GM12878 (cell line): ENCODE measurements around the gene LTBP2. TPM values are rescaled to one million over a fixed set of nuclear protein-coding genes. Genes with fewer than 3 reads are reported as not detected.

Source experiments
- ATAC-seq: fragments of 200-7000 bp; cut with Tn5 transposase; 3 replicates; pipeline ENCODE4 v1.9.1; 2020; ENCODE audit warnings: mild to moderate bottlenecking, moderate library complexity
- BruUV-seq: library from RNA; stranded (reverse); fragments of 400-500 nt; replicated peaks from 2 replicates; lab custom pipeline; 2021; lab: Mats Ljungman, UMichigan
- CTCF ChIA-PET: fragments of 300-600 bp; sonication (Branson Sonifier 250); formaldehyde crosslinking; extraction: SDS; loops from one replicate; lab custom pipeline; 2021; ENCODE audit warnings: inconsistent platforms; lab: Yijun Ruan, JAX
- POLR2A ChIA-PET: fragments of 350-600 bp; formaldehyde crosslinking; extraction: SDS; loops from one replicate; lab custom pipeline; 2021; ENCODE audit warnings: inconsistent platforms; lab: Charles Lee
- RAD21 ChIA-PET: fragments of 300-600 bp; sonication (Branson Sonifier 250); formaldehyde crosslinking; loops from one replicate; lab custom pipeline; 2023; ENCODE audit warnings: antibody characterized with exemption; ENCODE audit not compliant: unreplicated experiment; lab: Charles Lee
- SMC1A ChIA-PET: fragments of 300-600 bp; sonication (Branson Sonifier 250); formaldehyde crosslinking; loops from one replicate; lab custom pipeline; 2023; ENCODE audit not compliant: unreplicated experiment, uncharacterized antibody; lab: Charles Lee
- DNase-seq: peaks from one replicate; pipeline ENCODE4 v3.0.0-alpha.2; 2011; ENCODE audit warnings: low read depth, low spot score
- FAIRE-seq: peaks from 3 replicates; lab custom pipeline; 2011; peaks lifted over from hg19 to GRCh38; lab: Jason Lieb, UNC
- H2AFZ ChIP-seq: 2 replicates; pipeline ENCODE4 v1.6.0; 2011; ENCODE audit warnings: low read depth, low read length, control low read depth; ENCODE audit not compliant: control insufficient read depth
- H3K27ac ChIP-seq: 2 replicates; pipeline ENCODE4 v1.5.1; 2011; ENCODE audit warnings: control low read depth; ENCODE audit not compliant: control insufficient read depth, insufficient read depth
- H3K27me3 ChIP-seq, 2 experiments: replicated peaks in 1 of 2; 2 replicates each; pipeline versions ENCODE4 v1.6.0 to v1.6.1; 2011; ENCODE audit warnings: low read length in 1 of 2; ENCODE audit not compliant: control insufficient read depth in 2 of 2, insufficient read depth in 2 of 2
- H3K36me3 ChIP-seq, 2 experiments: 2 replicates each; pipeline ENCODE4 v1.5.1; 2011; ENCODE audit warnings: low read length in 1 of 2; ENCODE audit not compliant: control insufficient read depth in 2 of 2, insufficient read depth in 2 of 2
- H3K4me1 ChIP-seq: 2 replicates; pipeline ENCODE4 v1.6.1; 2011; ENCODE audit warnings: mild to moderate bottlenecking, low read length, moderate library complexity, mixed read lengths; ENCODE audit not compliant: control insufficient read depth, insufficient read depth
- H3K4me2 ChIP-seq: 2 replicates; pipeline ENCODE4 v1.6.0; 2011; ENCODE audit warnings: control low read depth; ENCODE audit not compliant: control insufficient read depth, insufficient read depth
- H3K4me3 ChIP-seq: fragments of 200-600 bp; sonication (generic); 2 replicates; pipeline ENCODE4 v1.5.1; 2016
- H3K79me2 ChIP-seq: 2 replicates; pipeline ENCODE4 v1.6.0; 2011; ENCODE audit warnings: low read length; ENCODE audit not compliant: control insufficient read depth, insufficient read depth
- H3K9ac ChIP-seq: 2 replicates; pipeline ENCODE4 v1.8.0; 2011; ENCODE audit warnings: low read length, control low read depth, mixed read lengths; ENCODE audit not compliant: control insufficient read depth, insufficient read depth
- H3K9me3 ChIP-seq: replicated peaks from 3 replicates; pipeline ENCODE4 v1.5.1; 2011; ENCODE audit warnings: mild to moderate bottlenecking, low read length; ENCODE audit not compliant: control insufficient read depth, insufficient read depth
- H4K20me1 ChIP-seq: 2 replicates; pipeline ENCODE4 v1.6.0; 2011; ENCODE audit not compliant: control insufficient read depth, insufficient read depth
- ATF3 ChIP-seq: IDR thresholded peaks from 2 replicates; pipeline ENCODE4 v1.6.1; 2011; ENCODE audit warnings: low read depth, mild to moderate bottlenecking, low read length, moderate library complexity, borderline replicate concordance; ENCODE audit errors: extremely low read depth
- BCLAF1 ChIP-seq: fragments of 450-650 bp; IDR thresholded peaks from 2 replicates; pipeline ENCODE4 v1.6.1; 2017; ENCODE audit warnings: antibody characterized with exemption, mild to moderate bottlenecking, moderate library complexity
- BMI1 ChIP-seq: fragments of 450-650 bp; IDR thresholded peaks from 2 replicates; pipeline ENCODE4 v1.6.1; 2016; ENCODE audit warnings: mild to moderate bottlenecking, moderate library complexity, borderline replicate concordance
- EGR1 ChIP-seq, 2 experiments: IDR thresholded peaks; 1 replicate in 1 of 2; 2 replicates in 1 of 2; pipeline ENCODE4 v1.6.1; 2011 to 2012; ENCODE audit warnings: low read depth in 2 of 2, low read length in 2 of 2, borderline replicate concordance in 1 of 2, mild to moderate bottlenecking in 1 of 2, moderate library complexity in 1 of 2
- KLF5 ChIP-seq: fragments of 450-650 bp; IDR thresholded peaks from 2 replicates; pipeline ENCODE4 v1.6.1; 2014; ENCODE audit warnings: mild to moderate bottlenecking; ENCODE audit not compliant: partially characterized antibody
- NR2C1 ChIP-seq: fragments of 450-650 bp; IDR thresholded peaks from 2 replicates; pipeline ENCODE4 v1.6.1; 2017; ENCODE audit warnings: antibody characterized with exemption, mild to moderate bottlenecking, moderate library complexity
- SP1 ChIP-seq: IDR thresholded peaks from one replicate; pipeline ENCODE4 v1.6.1; 2011; ENCODE audit warnings: low read depth, low read length
- STAT3 ChIP-seq: IDR thresholded peaks from 2 replicates; pipeline ENCODE4 v1.6.1; 2011; ENCODE audit warnings: low read depth, low read length, improper control_type of control experiment
- SUZ12 ChIP-seq: fragments of 200-600 bp; sonication (generic); IDR thresholded peaks from one replicate; pipeline ENCODE4 v1.6.1; 2018; ENCODE audit warnings: antibody characterized with exemption, mild to moderate bottlenecking; ENCODE audit not compliant: unreplicated experiment
- TCF12 ChIP-seq: IDR thresholded peaks from 2 replicates; pipeline ENCODE4 v1.6.1; 2011; ENCODE audit warnings: low read depth, mild to moderate bottlenecking, low read length
- WGBS: methylation state at CpG from one replicate; pipeline ENCODE4 v1.1.6; 2016; ENCODE audit warnings: low lambda C conversion rate; ENCODE audit not compliant: insufficient replicate concordance, insufficient coverage; ENCODE audit errors: missing lambda C conversion rate; 5-methylcytosine and 5-hydroxymethylcytosine counted together
- in situ Hi-C: fragments of 300-500 bp; cut with MboI; formaldehyde crosslinking; loops from 9 replicates; pipeline ENCODE4 v1.14.3; 2018; ENCODE audit warnings: mixed read lengths
- intact Hi-C: fragments of 100-400 bp; cut with micrococcal nuclease; formaldehyde crosslinking; loops from one replicate; pipeline ENCODE4 v1.14.2; 2022; ENCODE audit not compliant: unreplicated experiment
- polyA plus RNA-seq, 11 experiments: library from polyadenylated mRNA; depleted of rRNA in 4 of 11; unstranded in 6 of 11; stranded (reverse) in 5 of 11; fragments of >200 nt; fragmentation: Nextera tagmentation in 4 of 11; fragmentation: Illumina TruSeq in 1 of 11; extraction: Ambion mirVana in 4 of 11; extraction: Trizol in 1 of 11; gene quantifications; 1 replicate in 1 of 11; 2 replicates in 10 of 11; pipeline versions ENCODE4 v1.2.1 to v1.2.3, GENCODE V29; 2011 to 2016; ENCODE audit warnings: inconsistent platforms in 2 of 11, missing spikeins in 2 of 11, low read depth in 1 of 11
- total RNA-seq, 4 experiments: library from RNA; depleted of rRNA in 3 of 4; stranded (reverse); fragments of >200 nt in 3 of 4; fragmentation: Illumina TruSeq in 1 of 4; extraction: Trizol in 1 of 4; gene quantifications; 2 replicates each; pipeline versions ENCODE4 v1.2.1 to v1.2.3, GENCODE V29; 2013 to 2021
- TF ChIP-seq, protein P1 (sequence below): fragments of 450-650 bp; formaldehyde crosslinking; IDR thresholded peaks from 2 replicates; pipeline ENCODE4 v1.4.0; 2022; ENCODE audit warnings: mild to moderate bottlenecking, moderate library complexity
- TF ChIP-seq, protein P2 (sequence below): fragments of 450-650 bp; IDR thresholded peaks from 2 replicates; pipeline ENCODE4 v1.6.1; 2017; ENCODE audit warnings: mild to moderate bottlenecking, moderate library complexity

Gene LTBP2
- total and polyA plus RNA-seq, 10 of the 15 experiments (the other 5 are each of a cell fraction or from before 2014, with no cell fraction given) = 0.03 to 0.23 (median 0.06) TPM; not detected in 1

DNA sequence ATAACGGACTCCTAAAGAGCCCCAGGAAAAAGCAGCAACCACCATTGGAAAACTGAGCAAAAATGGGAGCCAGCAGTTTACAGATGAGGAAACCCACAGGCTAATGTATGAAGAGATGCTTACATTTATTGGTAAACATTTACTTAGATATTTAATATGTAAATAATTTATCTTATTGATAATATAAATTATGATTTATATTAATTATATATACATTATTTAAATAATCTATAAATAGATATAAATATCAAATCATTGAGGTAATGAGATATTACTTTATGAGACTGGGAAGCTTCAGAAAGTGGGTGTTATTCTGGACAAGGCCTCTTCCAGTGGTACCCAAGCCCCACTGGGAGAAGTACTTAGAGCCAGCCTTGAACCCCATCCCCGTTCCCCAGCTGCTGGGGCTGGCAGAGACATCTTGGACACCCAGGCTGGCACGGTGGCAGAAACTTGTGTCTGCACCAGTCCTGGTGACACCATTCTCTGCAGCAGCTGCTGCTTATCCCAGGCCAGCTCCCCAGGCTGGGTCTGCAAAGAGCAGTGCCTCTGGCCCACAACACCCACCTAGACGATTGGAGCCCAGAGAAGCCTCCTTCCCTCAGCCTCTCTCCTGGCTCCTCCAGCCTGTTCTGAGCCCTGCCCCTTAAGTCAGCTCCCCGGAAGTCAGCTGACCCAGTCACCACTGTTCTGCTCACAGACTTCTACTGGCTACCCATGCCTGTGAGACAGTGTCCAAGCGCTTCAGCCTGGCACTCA lies 92.5 kb downstream of the LTBP2 start:
- intact Hi-C loops = no loop called here
- H3K4me2 ChIP-seq = no peak overlapping the region
- no peaks in the 10 kb centered on the region; a peak in 2 of 4 replicates for H3K27me3 ChIP-seq
- no peaks in the 10 kb centered on the region for H3K79me2 ChIP-seq
- no peak overlapping the region for H3K27ac ChIP-seq
- FAIRE-seq (no peak), DNase-seq (no peak), ATAC-seq (peak; percentile 66)
- ChIA-PET SMC1A (no interaction called here), CTCF (no interaction called here), POLR2A (no interaction called here), RAD21 (no interaction called here)
- no peak overlapping the region for H2AFZ ChIP-seq
- H3K9me3 ChIP-seq = no peaks in the 10 kb centered on the region
- BruUV-seq = no TSS peak
- 7% methylated on average over 6 of the region's 6 CpGs for WGBS
- H3K9ac ChIP-seq = no peak overlapping the region
- H3K4me3 ChIP-seq = no peak overlapping the region
- peaks cover 6% of the 10 kb centered on the region for H3K4me1 ChIP-seq
- in situ Hi-C loops = no loop called here
- H3K36me3 ChIP-seq = no peaks in the 10 kb centered on the region
- no peaks in the 10 kb centered on the region for H4K20me1 ChIP-seq
- TF ChIP-seq EGR1 (IDR thresholded peaks at IDR 0.05; ENCODE audit: borderline replicate concordance in 1 of 2, low read depth in 2 of 2, low read length in 2 of 2) = no peak
- no peak for TF ChIP-seq ATF3
- no peak for TF ChIP-seq NR2C1
- TF ChIP-seq, protein P1, sequence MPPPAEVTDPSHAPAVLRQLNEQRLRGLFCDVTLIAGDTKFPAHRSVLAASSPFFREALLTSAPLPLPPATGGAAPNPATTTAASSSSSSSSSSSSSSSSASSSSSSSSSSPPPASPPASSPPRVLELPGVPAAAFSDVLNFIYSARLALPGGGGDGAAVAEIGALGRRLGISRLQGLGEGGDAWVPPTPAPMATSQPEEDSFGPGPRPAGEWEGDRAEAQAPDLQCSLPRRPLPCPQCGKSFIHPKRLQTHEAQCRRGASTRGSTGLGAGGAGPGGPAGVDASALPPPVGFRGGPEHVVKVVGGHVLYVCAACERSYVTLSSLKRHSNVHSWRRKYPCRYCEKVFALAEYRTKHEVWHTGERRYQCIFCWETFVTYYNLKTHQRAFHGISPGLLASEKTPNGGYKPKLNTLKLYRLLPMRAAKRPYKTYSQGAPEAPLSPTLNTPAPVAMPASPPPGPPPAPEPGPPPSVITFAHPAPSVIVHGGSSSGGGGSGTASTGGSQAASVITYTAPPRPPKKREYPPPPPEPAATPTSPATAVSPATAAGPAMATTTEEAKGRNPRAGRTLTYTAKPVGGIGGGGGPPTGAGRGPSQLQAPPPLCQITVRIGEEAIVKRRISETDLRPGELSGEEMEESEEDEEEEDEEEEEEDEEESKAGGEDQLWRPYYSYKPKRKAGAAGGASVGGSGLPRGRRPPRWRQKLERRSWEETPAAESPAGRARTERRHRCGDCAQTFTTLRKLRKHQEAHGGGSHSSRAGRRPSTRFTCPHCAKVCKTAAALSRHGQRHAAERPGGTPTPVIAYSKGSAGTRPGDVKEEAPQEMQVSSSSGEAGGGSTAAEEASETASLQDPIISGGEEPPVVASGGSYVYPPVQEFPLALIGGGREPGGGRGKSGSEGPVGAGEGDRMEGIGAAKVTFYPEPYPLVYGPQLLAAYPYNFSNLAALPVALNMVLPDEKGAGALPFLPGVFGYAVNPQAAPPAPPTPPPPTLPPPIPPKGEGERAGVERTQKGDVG (CRISPR knock-in tag) = no peak
- no peak for TF ChIP-seq TCF12
- no peak for TF ChIP-seq SUZ12
- no peak for TF ChIP-seq SP1
- TF ChIP-seq KLF5 = no peak
- no peak for TF ChIP-seq BMI1
- TF ChIP-seq BCLAF1 = no peak
- no peak for TF ChIP-seq STAT3
- TF ChIP-seq, protein P2, sequence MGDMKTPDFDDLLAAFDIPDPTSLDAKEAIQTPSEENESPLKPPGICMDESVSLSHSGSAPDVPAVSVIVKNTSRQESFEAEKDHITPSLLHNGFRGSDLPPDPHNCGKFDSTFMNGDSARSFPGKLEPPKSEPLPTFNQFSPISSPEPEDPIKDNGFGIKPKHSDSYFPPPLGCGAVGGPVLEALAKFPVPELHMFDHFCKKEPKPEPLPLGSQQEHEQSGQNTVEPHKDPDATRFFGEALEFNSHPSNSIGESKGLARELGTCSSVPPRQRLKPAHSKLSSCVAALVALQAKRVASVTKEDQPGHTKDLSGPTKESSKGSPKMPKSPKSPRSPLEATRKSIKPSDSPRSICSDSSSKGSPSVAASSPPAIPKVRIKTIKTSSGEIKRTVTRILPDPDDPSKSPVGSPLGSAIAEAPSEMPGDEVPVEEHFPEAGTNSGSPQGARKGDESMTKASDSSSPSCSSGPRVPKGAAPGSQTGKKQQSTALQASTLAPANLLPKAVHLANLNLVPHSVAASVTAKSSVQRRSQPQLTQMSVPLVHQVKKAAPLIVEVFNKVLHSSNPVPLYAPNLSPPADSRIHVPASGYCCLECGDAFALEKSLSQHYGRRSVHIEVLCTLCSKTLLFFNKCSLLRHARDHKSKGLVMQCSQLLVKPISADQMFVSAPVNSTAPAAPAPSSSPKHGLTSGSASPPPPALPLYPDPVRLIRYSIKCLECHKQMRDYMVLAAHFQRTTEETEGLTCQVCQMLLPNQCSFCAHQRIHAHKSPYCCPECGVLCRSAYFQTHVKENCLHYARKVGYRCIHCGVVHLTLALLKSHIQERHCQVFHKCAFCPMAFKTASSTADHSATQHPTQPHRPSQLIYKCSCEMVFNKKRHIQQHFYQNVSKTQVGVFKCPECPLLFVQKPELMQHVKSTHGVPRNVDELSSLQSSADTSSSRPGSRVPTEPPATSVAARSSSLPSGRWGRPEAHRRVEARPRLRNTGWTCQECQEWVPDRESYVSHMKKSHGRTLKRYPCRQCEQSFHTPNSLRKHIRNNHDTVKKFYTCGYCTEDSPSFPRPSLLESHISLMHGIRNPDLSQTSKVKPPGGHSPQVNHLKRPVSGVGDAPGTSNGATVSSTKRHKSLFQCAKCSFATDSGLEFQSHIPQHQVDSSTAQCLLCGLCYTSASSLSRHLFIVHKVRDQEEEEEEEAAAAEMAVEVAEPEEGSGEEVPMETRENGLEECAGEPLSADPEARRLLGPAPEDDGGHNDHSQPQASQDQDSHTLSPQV = no peak
